H1 (cell line): ENCODE data around the gene OR51B4. TPM values are rescaled to one million over a fixed set of nuclear protein-coding genes. Genes with fewer than 3 reads are reported as not detected.

Experiments used
- CTCF ChIA-PET: fragments of 300-600 bp; sonication (Branson Sonifier 250); formaldehyde crosslinking; loops from one replicate; lab custom pipeline; 2021; ENCODE audit not compliant: partially characterized antibody; lab: Charles Lee
- POLR2A ChIA-PET: fragments of 300-600 bp; sonication (Branson Sonifier 250); formaldehyde crosslinking; loops from one replicate; lab custom pipeline; 2021; ENCODE audit warnings: inconsistent platforms; ENCODE audit not compliant: partially characterized antibody; lab: Charles Lee
- DNase-seq, 2 experiments: peaks; one replicate each; pipeline versions ENCODE4 v3.0.0 to v3.0.0-alpha.2; 2010 to 2022; ENCODE audit warnings: low spot score in 2 of 2, low read depth in 1 of 2, mixed read lengths in 1 of 2
- FAIRE-seq: peaks from 2 replicates; lab custom pipeline; 2011; peaks lifted over from hg19 to GRCh38; lab: Jason Lieb, UNC
- H2AFZ ChIP-seq: 2 replicates; pipeline ENCODE4 v1.8.1; 2012; ENCODE audit warnings: low read length, inconsistent platforms
- H2AK5ac ChIP-seq: 2 replicates; pipeline ENCODE4 v1.6.1; 2013; ENCODE audit warnings: low read depth, low read length
- H2BK120ac ChIP-seq: replicated peaks from 2 replicates; pipeline ENCODE3; 2013; ENCODE audit warnings: low read depth, low read length, inconsistent platforms
- H2BK12ac ChIP-seq: 2 replicates; pipeline ENCODE4 v1.6.1; 2013; ENCODE audit warnings: low read depth, low read length
- H2BK15ac ChIP-seq: 2 replicates; pipeline ENCODE4 v1.6.1; 2013; ENCODE audit warnings: low read length
- H2BK20ac ChIP-seq: 2 replicates; pipeline ENCODE4 v1.6.1; 2013; ENCODE audit warnings: low read length
- H2BK5ac ChIP-seq: 2 replicates; pipeline ENCODE4 v1.6.1; 2013; ENCODE audit warnings: low read depth, low read length
- H3K14ac ChIP-seq: 2 replicates; pipeline ENCODE4 v1.6.1; 2013; ENCODE audit warnings: inconsistent platforms; ENCODE audit not compliant: insufficient read length
- H3K18ac ChIP-seq: 2 replicates; pipeline ENCODE4 v1.6.1; 2013; ENCODE audit warnings: low read length; ENCODE audit errors: extremely low read depth
- H3K23ac ChIP-seq: 2 replicates; pipeline ENCODE4 v1.6.1; 2013; ENCODE audit warnings: inconsistent platforms; ENCODE audit not compliant: insufficient read length
- H3K23me2 ChIP-seq: 2 replicates; pipeline ENCODE4 v1.6.1; 2013; ENCODE audit warnings: low read depth, low read length
- H3K27ac ChIP-seq: 2 replicates; pipeline ENCODE4 v1.6.1; 2011; ENCODE audit warnings: low read depth, low read length, inconsistent platforms
- H3K27me3 ChIP-seq, 4 experiments: replicated peaks in 1 of 4; 1 replicate in 1 of 4; 2 replicates in 3 of 4; pipeline versions ENCODE4 v1.6.1 to v1.8.1; 2011 to 2013; ENCODE audit warnings: low read length in 3 of 4, mild to moderate bottlenecking in 3 of 4, inconsistent platforms in 2 of 4, mixed read lengths in 2 of 4, moderate library complexity in 1 of 4; ENCODE audit not compliant: control insufficient read depth in 3 of 4, insufficient read depth in 3 of 4; ENCODE audit errors: extremely low read depth in 1 of 4
- H3K36me3 ChIP-seq, 4 experiments: 2 replicates each; pipeline versions ENCODE4 v1.6.1 to v1.8.1; 2011 to 2013; ENCODE audit warnings: mild to moderate bottlenecking in 4 of 4, low read length in 3 of 4, moderate library complexity in 2 of 4, control low read depth in 1 of 4, inconsistent platforms in 1 of 4; ENCODE audit not compliant: insufficient read depth in 4 of 4, control insufficient read depth in 2 of 4
- H3K4ac ChIP-seq: replicated peaks from 2 replicates; pipeline ENCODE3; 2013; ENCODE audit warnings: low read length, low read depth, mixed read lengths, inconsistent platforms; ENCODE audit not compliant: insufficient read length
- H3K4me1 ChIP-seq, 4 experiments: replicated peaks in 1 of 4; 1 replicate in 1 of 4; 2 replicates in 3 of 4; pipeline versions ENCODE4 v1.6.1 to v1.8.1; 2011 to 2013; ENCODE audit warnings: low read length in 3 of 4, inconsistent platforms in 2 of 4, mixed read lengths in 1 of 4; ENCODE audit not compliant: insufficient read depth in 4 of 4, control insufficient read depth in 3 of 4
- H3K4me2 ChIP-seq, 2 experiments: 2 replicates each; pipeline versions ENCODE4 v1.6.1 to v1.8.1; 2011 to 2013; ENCODE audit warnings: low read depth in 2 of 2, low read length in 2 of 2, control low read depth in 1 of 2, inconsistent platforms in 1 of 2, mild to moderate bottlenecking in 1 of 2; ENCODE audit not compliant: insufficient read depth in 1 of 2
- H3K4me3 ChIP-seq, 4 experiments: fragments of 200-600, 300-600 bp in 1 of 4; sonication (generic), shearing (Covaris generic), sonication (Bioruptor Twin) in 1 of 4; 2 replicates each; pipeline versions ENCODE4 v1.5.1 to v1.8.1; 2011 to 2016; ENCODE audit warnings: low read length in 4 of 4, low read depth in 3 of 4, control low read depth in 2 of 4, inconsistent platforms in 2 of 4, mild to moderate bottlenecking in 2 of 4, mixed read lengths in 1 of 4, moderate library complexity in 1 of 4; ENCODE audit not compliant: insufficient read depth in 2 of 4; ENCODE audit errors: extremely low read depth in 1 of 4
- H3K56ac ChIP-seq: replicated peaks from 2 replicates; pipeline ENCODE3; 2013; ENCODE audit warnings: low read depth, mild to moderate bottlenecking, mixed read lengths, low read length, inconsistent platforms; ENCODE audit not compliant: insufficient read length
- H3K79me1 ChIP-seq: 2 replicates; pipeline ENCODE4 v1.6.1; 2013; ENCODE audit warnings: low read depth, low read length, control low read depth
- H3K79me2 ChIP-seq, 2 experiments: 2 replicates each; pipeline versions ENCODE4 v1.6.1 to v1.8.1; 2012 to 2013; ENCODE audit warnings: low read length in 2 of 2, mild to moderate bottlenecking in 2 of 2, inconsistent platforms in 1 of 2; ENCODE audit not compliant: insufficient read depth in 2 of 2, control insufficient read depth in 1 of 2
- H3K9ac ChIP-seq, 4 experiments: replicated peaks in 1 of 4; 1 replicate in 1 of 4; 2 replicates in 3 of 4; pipeline versions ENCODE4 v1.6.1 to v1.8.1; 2011 to 2013; ENCODE audit warnings: low read depth in 3 of 4, low read length in 3 of 4, control low read depth in 2 of 4, mild to moderate bottlenecking in 2 of 4, moderate library complexity in 2 of 4, inconsistent platforms in 1 of 4; ENCODE audit errors: extremely low read depth in 1 of 4
- H3K9me3 ChIP-seq, 2 experiments: 2 replicates each; pipeline versions ENCODE4 v1.6.1 to v1.8.1; 2012 to 2013; ENCODE audit warnings: mild to moderate bottlenecking in 2 of 2, moderate library complexity in 2 of 2, control low read depth in 1 of 2, inconsistent platforms in 1 of 2, low read depth in 1 of 2, low read length in 1 of 2, mixed read lengths in 1 of 2; ENCODE audit not compliant: insufficient read depth in 2 of 2
- H4K20me1 ChIP-seq, 2 experiments: replicated peaks in 1 of 2; 2 replicates each; pipeline versions ENCODE3 to v1.8.1; 2011 to 2013; ENCODE audit warnings: inconsistent platforms in 2 of 2, low read length in 2 of 2, mild to moderate bottlenecking in 1 of 2; ENCODE audit not compliant: insufficient read depth in 2 of 2, control insufficient read depth in 1 of 2
- H4K5ac ChIP-seq: 2 replicates; pipeline ENCODE4 v1.6.1; 2013; ENCODE audit warnings: low read length, low read depth, mixed read lengths, inconsistent platforms; ENCODE audit not compliant: insufficient read length
- H4K8ac ChIP-seq: 2 replicates; pipeline ENCODE4 v1.8.0; 2013; ENCODE audit warnings: mild to moderate bottlenecking, moderate library complexity, low read length, inconsistent platforms; ENCODE audit not compliant: insufficient read depth; ENCODE audit errors: extremely low read depth
- H4K91ac ChIP-seq: replicated peaks from 2 replicates; pipeline ENCODE3; 2013; ENCODE audit warnings: low read length, mixed read lengths, inconsistent platforms; ENCODE audit not compliant: insufficient read length
- BRCA1 ChIP-seq: IDR thresholded peaks from 2 replicates; pipeline ENCODE4 v1.6.1; 2012; ENCODE audit warnings: low read depth, low read length, improper control_type of control experiment
- CHD2 ChIP-seq: IDR thresholded peaks from 2 replicates; pipeline ENCODE4 v1.6.1; 2012; ENCODE audit warnings: low read length, improper control_type of control experiment
- EGR1 ChIP-seq: IDR thresholded peaks from 2 replicates; pipeline ENCODE4 v1.6.1; 2011; ENCODE audit warnings: low read depth, low read length, borderline replicate concordance
- FOSL1 ChIP-seq: IDR thresholded peaks from 2 replicates; pipeline ENCODE4 v1.6.1; 2011; ENCODE audit warnings: mild to moderate bottlenecking, low read depth, low read length, moderate library complexity; ENCODE audit not compliant: insufficient read depth
- NANOG ChIP-seq: IDR thresholded peaks from 2 replicates; pipeline ENCODE4 v1.6.1; 2011; ENCODE audit warnings: low read length, low read depth, mild to moderate bottlenecking, inconsistent platforms; ENCODE audit not compliant: insufficient read depth, poor library complexity, severe bottlenecking
- RAD21 ChIP-seq, 2 experiments: IDR thresholded peaks in 1 of 2; conservative IDR thresholded peaks in 1 of 2; 2 replicates each; pipeline ENCODE4 v1.6.1; 2011; ENCODE audit warnings: low read depth in 2 of 2, low read length in 2 of 2, improper control_type of control experiment in 1 of 2, inconsistent platforms in 1 of 2, mild to moderate bottlenecking in 1 of 2, moderate library complexity in 1 of 2
- SIX5 ChIP-seq: IDR thresholded peaks from 2 replicates; pipeline ENCODE4 v1.6.1; 2011; ENCODE audit warnings: mild to moderate bottlenecking, low read depth, low read length
- USF2 ChIP-seq: IDR thresholded peaks from 2 replicates; pipeline ENCODE4 v1.6.1; 2011; ENCODE audit warnings: low read length, improper control_type of control experiment
- WGBS, 2 experiments: shearing (Covaris generic) in 1 of 2; methylation state at CpG; one replicate each; pipeline versions ENCODE4 v1.1.6 to v1.1.7; 2013 to 2015; ENCODE audit warnings: low lambda C conversion rate in 2 of 2, mixed read lengths in 2 of 2, inconsistent platforms in 1 of 2, low coverage in 1 of 2, missing lambda C conversion rate in 1 of 2; ENCODE audit not compliant: insufficient replicate concordance in 2 of 2, insufficient coverage in 1 of 2, insufficient read length in 1 of 2; ENCODE audit errors: extremely low coverage in 1 of 2, missing lambda C conversion rate in 1 of 2; 5-methylcytosine and 5-hydroxymethylcytosine counted together
- polyA plus RNA-seq, 7 experiments: library from polyadenylated mRNA; depleted of rRNA in 3 of 7; stranded (reverse) in 5 of 7; unstranded in 2 of 7; fragments of >200 nt in 5 of 7; fragments of 200-250 nt in 2 of 7; gene quantifications; 1 replicate in 5 of 7; 2 replicates in 1 of 7; 4 replicates in 1 of 7; pipeline versions ENCODE4 v1.2.1 to v1.2.3, GENCODE V29; 2011 to 2013; ENCODE audit warnings: missing spikeins in 2 of 7, mixed read lengths in 2 of 7
- total RNA-seq: library from RNA; stranded (reverse); fragmentation: NEBNext Ultra II Directional; extraction: Animal tissue kit (Norgen Biotek cat#: 25700); gene quantifications from 2 replicates; pipeline ENCODE4 v1.2.1, GENCODE V29; 2021

OR51B4 gene
- total and polyA plus RNA-seq, 2 of the 8 experiments (the other 6 are each of a cell fraction or from before 2014, with no cell fraction given), result not detected

DNA sequence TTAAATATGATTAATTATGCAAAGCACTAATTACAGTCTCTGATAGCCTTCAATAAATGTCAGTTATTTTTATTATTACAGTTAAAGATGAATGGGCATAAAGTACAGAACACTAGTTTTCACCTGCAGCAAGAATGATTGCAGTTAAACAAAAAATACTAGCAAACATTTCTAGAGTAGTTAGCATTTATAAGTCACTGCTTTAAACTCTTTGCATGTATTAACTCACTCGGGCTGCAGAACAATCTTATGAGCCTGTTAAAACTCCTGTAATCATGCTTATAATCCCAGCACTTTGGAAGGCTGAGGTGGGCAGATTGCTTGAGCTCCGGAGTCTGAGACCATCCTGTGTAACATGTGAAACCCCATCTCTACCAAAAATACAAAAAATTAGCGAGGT, 14.8 kb downstream of the OR51B4 start:
- H3K79me2 ChIP-seq, result no peaks in the 10 kb centered on the region
- no peak overlapping the region for H2BK20ac ChIP-seq
- FAIRE-seq, result no peak

More for the DNA sequence above, 14.8 kb downstream of the OR51B4 start:
- Histone ChIP-seq H2BK120ac (no peak overlapping the region), H3K4me2 (no peak overlapping the region), H2AFZ (no peak overlapping the region), H2AK5ac (no peak overlapping the region), H4K8ac (no peak overlapping the region), H3K79me1 (no peaks in the 10 kb centered on the region), H4K20me1 (no peaks in the 10 kb centered on the region), H3K36me3 (no peaks in the 10 kb centered on the region), H4K91ac (no peak overlapping the region), H3K4me1 (no peaks in the 10 kb centered on the region), H2BK5ac (no peak overlapping the region), H3K14ac (no peak overlapping the region), H3K4me3 (no peak overlapping the region), H3K27ac (no peak overlapping the region), H3K18ac (no peak overlapping the region), H3K4ac (no peak overlapping the region), H3K27me3 (no peaks in the 10 kb centered on the region), H3K9ac (no peak overlapping the region), H2BK15ac (no peak overlapping the region), H3K23me2 (no peaks in the 10 kb centered on the region), H3K56ac (no peak overlapping the region), H3K23ac (no peak overlapping the region), H4K5ac (no peak overlapping the region), H3K9me3 (no peaks in the 10 kb centered on the region), H2BK12ac (no peak overlapping the region)
- CTCF ChIA-PET, result no interaction called here
- 92% methylated on average over 3 of the region's 3 CpGs; no CpG with 5 or more reads in 1 of the 2 experiments for WGBS, 2 experiments
- POLR2A ChIA-PET, result no interaction called here
- no peak for TF ChIP-seq RAD21 (IDR thresholded peaks at IDR 0.05 in 1 of 2, conservative IDR thresholded peaks at IDR 0.05 in 1 of 2; ENCODE audit: low read depth in 2 of 2, low read length in 2 of 2)
- no peak for TF ChIP-seq BRCA1
- TF ChIP-seq EGR1, result no peak
- no peak for TF ChIP-seq SIX5
- TF ChIP-seq CHD2, result no peak
- TF ChIP-seq NANOG, result no peak
- no peak for TF ChIP-seq USF2
- TF ChIP-seq FOSL1, result no peak
- no peak for DNase-seq
